GM23248 (cell line): Measurements from ENCODE around the gene SEPTIN5.

Experiments
- EZH2 ChIP-seq: fragments of 200-600 bp; sonication (generic); IDR thresholded peaks from 2 replicates; pipeline ENCODE4 v1.6.1; 2018; ENCODE audit warnings: antibody characterized with exemption, mild to moderate bottlenecking; ENCODE audit not compliant: insufficient read depth, poor library complexity, severe bottlenecking
- EZH2phosphoT487 ChIP-seq: fragments of 200-600 bp; sonication (generic); IDR thresholded peaks from 2 replicates; pipeline ENCODE4 v1.6.1; 2018; ENCODE audit warnings: antibody characterized with exemption, moderate library complexity, mild to moderate bottlenecking, low read depth; ENCODE audit not compliant: insufficient read depth

DNA sequence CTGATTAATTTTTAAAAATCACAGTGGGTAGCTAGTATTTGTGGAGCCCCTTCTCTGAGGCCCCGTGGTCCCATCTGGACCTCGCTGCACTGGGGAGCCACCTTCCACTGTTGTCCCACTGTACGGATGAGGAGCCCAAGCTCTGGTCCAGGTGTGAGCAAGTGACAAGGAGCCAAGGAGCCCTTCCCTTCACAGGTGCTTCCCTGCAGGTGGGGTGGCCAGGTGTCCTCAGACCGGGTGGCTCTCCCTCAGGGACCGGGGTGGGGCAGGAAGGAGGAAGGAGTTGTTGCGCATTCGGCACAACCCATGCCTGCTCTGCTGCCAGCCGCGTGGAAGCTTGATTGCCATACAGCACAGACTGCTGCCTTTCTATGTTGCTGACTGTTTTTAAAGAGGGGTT is 10.4 kb upstream of the SEPTIN5 start:
- no peak for TF ChIP-seq EZH2
- no peak for TF ChIP-seq EZH2phosphoT487
